GM12874 (cell line): ENCODE results near the gene HBS1L.

ENCODE experiments used
- TF ChIP-seq, protein P1 (sequence below): IDR thresholded peaks from 2 replicates; pipeline ENCODE4 v1.5.1; 2011; ENCODE audit warnings: low read depth, mild to moderate bottlenecking, control low read depth, low read length, moderate library complexity; ENCODE audit not compliant: insufficient read depth

The HBS1L gene

DNA sequence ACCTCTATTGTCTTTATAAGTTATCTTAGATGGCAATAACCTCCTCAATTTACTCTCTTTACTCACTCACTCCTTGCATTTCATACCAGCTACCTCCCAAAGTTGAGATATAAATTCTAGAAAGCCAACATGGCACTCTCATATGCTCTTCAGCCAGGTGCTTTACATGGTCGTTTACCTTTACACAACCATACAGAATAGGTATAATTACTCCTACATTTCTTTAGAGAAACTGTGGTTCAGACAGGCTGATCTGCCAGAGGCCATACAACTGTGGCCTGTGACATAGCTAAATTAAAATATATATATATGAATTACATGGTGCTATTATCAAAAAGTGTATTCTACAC, 45.7 kb downstream of the HBS1L start:
- TF ChIP-seq, protein P1, sequence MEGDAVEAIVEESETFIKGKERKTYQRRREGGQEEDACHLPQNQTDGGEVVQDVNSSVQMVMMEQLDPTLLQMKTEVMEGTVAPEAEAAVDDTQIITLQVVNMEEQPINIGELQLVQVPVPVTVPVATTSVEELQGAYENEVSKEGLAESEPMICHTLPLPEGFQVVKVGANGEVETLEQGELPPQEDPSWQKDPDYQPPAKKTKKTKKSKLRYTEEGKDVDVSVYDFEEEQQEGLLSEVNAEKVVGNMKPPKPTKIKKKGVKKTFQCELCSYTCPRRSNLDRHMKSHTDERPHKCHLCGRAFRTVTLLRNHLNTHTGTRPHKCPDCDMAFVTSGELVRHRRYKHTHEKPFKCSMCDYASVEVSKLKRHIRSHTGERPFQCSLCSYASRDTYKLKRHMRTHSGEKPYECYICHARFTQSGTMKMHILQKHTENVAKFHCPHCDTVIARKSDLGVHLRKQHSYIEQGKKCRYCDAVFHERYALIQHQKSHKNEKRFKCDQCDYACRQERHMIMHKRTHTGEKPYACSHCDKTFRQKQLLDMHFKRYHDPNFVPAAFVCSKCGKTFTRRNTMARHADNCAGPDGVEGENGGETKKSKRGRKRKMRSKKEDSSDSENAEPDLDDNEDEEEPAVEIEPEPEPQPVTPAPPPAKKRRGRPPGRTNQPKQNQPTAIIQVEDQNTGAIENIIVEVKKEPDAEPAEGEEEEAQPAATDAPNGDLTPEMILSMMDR: no peak

DNA sequence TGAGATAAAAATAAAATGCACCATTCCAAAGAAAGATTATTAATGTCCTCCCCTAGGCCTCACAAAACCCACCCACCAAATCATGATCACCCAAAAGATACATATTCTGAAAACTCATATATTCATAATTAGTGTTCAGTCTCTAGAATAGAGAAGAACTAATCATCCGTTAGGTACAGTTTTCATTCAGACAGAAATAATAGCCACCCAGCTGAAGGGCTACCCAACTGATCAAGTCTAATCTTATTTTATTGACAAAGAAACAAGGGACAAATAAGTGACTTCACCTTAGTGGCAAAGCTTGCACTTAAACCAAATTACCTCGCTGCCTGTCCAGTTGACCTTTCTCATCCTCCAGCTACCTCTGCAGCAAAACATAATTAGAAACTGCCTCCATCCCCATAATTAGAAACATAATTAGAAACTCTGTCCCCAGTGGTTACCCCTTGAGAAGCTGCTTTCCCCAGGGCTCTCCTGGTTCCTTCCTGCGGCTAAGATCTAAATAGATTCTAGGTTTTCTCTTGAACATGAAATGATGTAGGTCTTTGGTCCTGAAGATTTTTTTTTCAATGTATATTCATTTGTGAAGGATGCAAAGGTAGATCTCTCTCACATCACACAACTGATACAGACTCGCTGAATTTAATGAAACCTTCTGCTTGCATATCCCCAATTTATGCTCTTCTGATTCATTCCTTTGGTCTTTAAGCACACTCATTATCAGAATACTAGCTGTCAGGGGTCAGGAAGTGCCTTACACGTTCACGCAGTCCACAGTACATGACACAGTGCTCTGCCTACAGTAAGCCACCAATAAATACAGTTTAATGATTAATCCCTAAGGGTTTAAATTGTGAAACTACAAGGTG, 46.3 kb downstream of the HBS1L start:
- TF ChIP-seq, protein P1: no peak

DNA sequence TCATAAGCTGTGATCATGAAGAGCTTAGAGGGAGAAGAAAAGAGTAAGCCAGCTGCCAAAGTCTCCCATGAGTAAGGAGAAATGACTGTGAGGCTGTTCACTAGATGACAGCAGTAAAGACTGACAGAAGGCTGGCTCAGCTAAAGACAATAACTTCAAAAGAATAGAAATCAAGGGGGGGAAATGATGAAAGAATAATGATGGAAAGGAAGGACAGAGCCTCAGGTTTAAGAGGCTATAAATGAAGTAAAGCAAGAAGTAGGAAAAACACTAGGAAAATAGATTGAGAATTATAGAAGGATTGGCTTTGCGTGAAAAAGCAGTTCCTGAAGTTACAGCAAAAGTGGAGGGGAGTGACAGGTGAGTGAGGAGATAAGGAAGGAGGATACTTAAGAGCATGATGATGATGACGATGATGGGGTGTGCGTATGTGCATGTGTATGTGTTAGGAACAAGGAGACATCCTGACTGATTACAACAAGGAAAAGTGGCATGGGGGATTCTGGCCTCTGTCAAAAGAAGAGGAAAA, 48.2 kb downstream of the HBS1L start:
- TF ChIP-seq, protein P1: no peak

DNA sequence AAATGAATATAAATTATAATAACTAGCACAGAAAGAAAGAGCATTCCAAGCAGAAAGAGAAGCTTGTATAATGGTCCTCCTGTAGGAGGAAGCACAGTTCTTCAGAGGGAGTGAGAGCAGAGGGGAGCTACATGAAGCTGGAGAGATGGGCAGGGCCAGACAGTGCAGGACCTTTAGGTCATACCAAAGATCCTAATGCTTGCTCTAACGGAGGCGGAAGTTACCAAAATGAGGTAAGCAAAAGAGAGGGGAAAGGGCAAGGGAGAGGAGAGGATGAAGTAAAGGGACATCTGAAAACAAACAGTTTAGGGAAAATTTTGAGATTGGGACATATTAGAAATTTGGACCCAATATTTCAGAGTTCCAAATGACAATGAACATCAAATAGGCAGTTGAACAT, 50.2 kb downstream of the HBS1L start:
- TF ChIP-seq, protein P1: no peak

DNA sequence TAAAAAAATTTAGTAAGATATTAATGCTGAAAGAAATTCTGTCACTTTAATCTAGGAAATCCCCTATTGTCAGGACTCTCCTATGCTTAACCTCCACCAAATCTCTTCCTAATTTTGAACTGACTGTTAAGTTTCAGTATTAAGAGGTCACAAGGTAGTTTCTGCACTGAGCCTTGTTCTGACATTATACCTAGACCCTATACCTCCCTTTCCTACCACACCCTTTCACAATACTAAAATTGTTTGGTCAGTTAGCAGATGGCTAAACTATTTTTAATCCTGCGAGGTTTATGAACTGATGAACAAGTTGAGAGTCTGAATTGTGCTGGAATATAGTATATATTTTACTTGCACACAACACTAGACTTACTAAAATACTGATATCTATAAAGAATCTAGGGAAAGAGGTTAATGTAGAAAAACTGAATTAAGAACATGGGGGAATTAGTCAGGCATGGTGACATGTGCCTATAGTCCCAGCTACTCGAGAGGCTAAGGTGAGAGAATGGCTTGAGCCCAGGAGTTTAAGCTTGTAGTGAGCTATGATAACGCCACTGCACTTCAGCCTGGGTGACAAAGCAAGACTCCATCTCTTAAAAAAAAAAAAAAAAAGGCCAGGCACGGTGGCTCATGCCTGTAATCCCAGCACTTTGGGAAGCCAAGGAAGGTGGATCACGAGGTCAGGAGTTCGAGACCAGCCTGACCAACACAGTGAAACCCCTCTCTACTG, 51.5 kb downstream of the HBS1L start:
- TF ChIP-seq, protein P1: no peak

DNA sequence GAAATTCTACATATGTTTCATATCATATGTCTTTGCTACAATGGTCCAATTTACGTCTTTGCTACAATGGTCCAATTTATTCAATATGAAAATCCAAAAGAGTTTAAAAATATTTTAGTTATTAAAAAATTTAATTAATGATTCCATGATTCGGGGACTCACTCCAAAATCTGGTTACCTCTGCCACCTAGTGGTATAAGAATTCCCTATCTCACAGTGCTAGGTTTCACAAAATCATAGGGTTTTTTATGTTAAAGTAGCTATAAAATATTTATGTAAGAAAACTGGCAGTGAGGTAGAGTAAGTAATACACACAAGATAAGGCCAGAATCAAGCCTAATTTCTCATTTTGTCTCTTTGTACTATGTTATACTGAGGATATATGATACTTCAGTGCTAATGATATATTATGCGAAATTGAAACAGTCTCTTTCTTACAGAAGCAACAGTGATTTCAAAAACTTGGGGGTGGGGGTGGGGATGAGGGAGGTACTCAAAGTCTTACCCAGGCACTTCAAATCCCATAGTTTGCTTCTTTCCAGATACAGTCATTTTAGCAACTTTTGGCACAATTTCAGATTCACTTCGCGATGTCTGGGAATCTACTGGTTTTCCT, 52.3 kb downstream of the HBS1L start:
- TF ChIP-seq, protein P1: peak; percentile 32; the same call in 1 of the 2 replicates

DNA sequence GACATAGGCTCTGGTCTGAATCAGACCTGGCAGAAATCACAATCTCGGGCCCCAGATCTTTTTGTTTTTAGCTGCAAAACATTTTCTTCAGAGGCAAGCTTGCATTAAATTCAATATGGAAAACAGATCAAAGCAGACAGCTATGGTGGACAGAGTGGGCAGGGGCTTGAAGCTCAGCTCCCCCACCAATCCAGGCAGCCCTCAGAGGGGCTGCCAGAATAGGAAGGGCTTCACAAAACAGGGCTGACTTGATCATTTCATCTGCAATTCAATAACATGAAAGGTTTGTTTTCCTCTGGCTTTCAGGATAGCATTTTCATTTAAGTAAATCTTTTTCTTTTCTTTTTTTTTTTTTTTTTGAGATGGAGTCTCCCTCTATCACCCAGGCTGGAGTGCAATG, 55.5 kb downstream of the HBS1L start:
- TF ChIP-seq, protein P1: no peak
